DND-41 (cell line): ENCODE results near the gene TOGARAM2.

Experiments used
- CTCF ChIP-seq: IDR thresholded peaks from 2 replicates; pipeline ENCODE4 v1.5.1; 2012; ENCODE audit warnings: borderline replicate concordance, low read length, moderate library complexity, mild to moderate bottlenecking; ENCODE audit not compliant: poor library complexity, severe bottlenecking; ENCODE audit errors: extremely low read depth
- EZH2 ChIP-seq: IDR thresholded peaks from 3 replicates; pipeline ENCODE4 v1.6.1; 2012; ENCODE audit warnings: borderline replicate concordance, low read depth, mild to moderate bottlenecking, moderate library complexity, low read length, inconsistent platforms; ENCODE audit not compliant: severe bottlenecking

- TF ChIP-seq EZH2 = no peak
- TF ChIP-seq CTCF = no peak
Measured at GRCh38 chr2:29014811-29015421, 33.8 kb downstream of the TOGARAM2 start.
